Dedifferentiated amniotic fluid mesenchymal stem cell (primary cell): ENCODE results near the gene RSU1.
A peak's percentile ranks its signal among the peaks of the same experiment; 100 is the strongest.
"Not testable (repeated sequence)": the region's sequence is repeated elsewhere in the genome, so short reads cannot be mapped to it uniquely, and the experiment has no call there.

Experiments
- DNase-seq: peaks from one replicate; pipeline ENCODE4 v3.0.0-alpha.2; 2016; ENCODE audit errors: extremely low spot score

RSU1 gene

DNA sequence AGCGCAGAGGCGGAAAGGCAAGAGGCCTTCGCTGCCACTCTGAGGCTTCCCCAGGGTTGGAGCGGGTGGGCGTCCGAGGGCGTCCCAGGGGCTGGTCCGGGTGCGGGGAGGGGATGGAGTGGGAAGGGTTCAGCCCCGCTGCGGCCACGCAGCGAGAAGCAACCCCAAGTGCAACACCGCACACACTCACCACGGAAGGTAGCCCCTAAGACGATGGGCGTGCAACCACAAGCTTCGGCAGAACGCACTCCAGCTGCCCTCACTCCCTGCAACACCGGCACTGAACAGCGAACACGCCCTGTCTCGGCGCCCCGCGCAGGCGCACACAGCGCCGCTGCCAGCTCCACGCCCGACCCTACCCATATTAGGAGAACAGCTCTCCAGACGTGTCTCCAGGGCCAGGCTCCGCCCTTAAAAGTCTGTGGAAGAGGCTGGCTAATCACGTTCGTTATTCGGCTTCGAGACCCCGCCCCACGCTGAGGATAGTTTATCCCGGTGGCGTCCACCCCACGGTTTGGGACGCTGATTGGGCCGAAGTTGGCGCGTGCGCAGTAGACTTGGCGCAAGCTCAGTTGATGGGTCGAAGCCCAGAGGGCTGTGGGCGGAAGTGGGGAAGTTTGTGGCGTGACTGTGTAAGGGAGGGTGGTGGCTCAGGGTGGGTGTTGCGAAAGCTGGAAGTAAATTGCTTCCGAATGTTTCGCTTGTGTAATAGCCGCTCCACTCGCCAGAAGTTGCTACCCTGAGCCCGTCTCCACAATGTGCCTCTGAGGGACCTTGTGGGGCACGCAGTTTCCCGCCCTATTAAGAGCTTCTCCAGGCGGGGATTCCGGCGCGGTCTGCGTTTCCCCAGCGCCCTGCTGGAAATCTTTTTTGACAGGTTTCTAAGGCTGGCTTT, at the start of gene RSU1:
Gene RSU1 (minus strand): TSS at position 300 of the 895 bp plus-strand sequence. CDS start 343 bp downstream, outside the sequence.
- DNase-seq: peak; percentile 100

DNA sequence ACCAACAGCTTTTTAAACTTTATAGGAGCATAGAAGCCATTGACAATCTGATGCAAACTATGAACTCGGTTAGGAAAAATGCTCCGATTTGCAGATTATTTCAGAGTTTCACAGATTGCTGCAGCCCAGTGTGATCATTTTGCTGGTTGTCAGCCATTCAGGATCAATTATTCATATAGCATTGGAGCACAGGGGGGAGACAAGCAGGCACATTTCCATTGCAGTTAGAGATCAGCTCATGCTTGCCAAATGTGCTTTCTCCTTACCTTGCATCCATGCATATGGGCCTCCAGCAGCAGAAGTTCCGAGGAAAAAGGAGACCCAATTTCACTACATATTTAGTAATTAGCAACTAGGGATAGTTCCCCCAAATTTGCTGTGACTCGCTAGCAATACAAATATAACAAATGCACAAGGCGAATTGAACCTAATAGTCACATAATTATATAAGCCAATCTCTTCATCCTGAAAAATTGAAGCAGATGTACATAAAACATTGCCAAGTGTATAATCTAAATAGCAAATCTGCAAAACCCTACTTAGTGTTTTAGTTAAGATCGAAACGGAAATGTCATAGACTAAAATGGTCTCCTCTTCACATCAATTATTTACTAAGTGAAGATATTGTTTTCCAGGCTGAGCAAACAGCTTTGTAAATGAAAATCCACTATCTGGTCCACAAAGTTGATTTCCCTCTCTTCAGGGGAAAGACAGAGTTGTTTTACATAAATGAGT, 49.5 kb upstream of the RSU1 start:
- no peak for DNase-seq

DNA sequence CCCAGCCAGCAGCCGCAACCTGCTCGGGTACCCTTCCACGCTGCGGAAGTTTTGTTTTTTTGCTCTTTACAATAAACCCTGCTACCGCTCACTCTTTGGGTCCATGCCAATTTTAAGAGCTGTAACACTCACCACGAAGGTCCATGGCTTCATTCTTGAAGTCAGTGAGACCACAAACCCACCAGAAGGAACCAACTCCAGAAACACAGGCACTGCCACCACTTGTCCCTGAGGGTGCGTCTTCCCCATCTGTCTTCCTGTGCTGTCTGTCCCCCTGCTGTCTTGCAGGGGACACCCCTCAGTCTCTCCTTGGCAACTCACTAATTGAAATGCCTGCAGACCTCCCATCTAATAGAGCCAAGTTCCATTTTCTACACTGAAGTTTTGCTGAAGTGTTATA, 48.5 kb upstream of the RSU1 start:
- DNase-seq: no peak

DNA sequence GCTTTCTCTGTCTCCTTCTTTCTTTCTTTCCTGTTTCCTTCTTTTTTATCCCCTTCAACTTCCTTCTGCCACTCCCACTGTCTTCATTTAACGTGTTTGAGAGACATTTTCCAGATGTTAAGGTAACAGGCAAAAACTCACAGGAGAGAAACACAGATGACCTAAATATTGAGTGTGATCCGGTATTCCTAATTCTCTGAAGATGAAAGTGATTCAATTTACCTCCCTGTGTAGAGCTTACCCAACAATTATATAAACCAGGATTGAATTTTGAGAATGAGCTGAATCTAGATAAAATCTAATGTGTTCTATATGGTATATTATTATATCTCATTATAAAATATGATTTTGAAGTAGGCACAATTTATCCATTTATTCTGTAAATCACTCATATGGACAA, 46.5 kb upstream of the RSU1 start:
- DNase-seq: no peak

DNA sequence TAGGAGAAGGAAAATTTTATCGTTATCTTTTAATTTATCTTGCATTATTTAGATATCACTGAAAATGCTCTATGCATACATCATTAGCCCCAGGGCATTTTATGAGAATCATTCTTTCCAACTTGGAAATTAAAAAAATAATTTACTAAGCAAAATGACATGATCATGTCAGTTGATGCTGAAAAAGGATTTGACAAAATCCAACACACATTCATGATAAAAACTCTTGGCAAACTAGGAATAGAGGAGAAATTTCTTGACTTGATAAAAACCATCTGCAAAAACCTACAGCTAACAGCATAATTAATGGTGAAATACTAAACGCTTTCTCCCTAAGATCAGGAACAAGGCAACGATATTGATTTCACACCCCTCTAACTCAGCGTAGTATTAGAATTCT, 40.2 kb upstream of the RSU1 start:
- no peak for DNase-seq

DNA sequence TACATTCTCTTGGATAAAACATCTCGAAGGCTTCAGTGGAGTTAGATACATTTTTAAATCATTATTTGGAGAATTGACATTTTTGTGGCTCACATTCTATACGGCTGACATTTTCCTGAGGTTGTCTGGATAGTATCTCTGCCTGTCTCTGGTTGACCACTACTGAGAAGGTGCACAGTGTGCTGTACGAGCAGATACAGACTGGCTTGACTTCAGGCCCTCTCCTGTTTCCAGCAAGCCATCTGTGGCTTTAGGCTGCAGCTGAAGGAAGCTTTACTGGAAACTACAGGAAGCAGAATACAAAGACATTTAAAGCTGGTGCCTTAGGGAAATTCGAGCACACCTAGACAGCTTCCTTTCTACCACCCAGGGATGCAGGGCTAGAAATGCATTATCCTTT, 39.3 kb upstream of the RSU1 start:
- peak; percentile 44 for DNase-seq

DNA sequence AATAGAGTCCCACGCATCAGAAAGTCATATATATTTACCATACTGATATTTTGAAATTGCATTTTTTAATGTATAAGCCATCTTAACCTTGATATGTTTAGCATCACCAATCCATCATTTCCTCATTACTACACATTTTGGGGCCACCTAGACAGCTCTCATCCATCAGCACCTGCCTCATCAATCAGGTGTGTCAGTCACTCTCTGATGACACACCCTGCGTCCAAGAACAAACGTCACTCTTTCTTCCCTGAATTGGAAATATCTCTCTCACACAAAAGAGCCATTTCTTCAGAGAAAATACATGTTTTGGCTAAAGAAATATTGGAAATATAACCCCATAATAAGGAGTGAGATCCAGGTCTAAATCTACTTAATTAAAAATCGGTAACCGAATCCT, 38.9 kb upstream of the RSU1 start:
- no peak for DNase-seq

DNA sequence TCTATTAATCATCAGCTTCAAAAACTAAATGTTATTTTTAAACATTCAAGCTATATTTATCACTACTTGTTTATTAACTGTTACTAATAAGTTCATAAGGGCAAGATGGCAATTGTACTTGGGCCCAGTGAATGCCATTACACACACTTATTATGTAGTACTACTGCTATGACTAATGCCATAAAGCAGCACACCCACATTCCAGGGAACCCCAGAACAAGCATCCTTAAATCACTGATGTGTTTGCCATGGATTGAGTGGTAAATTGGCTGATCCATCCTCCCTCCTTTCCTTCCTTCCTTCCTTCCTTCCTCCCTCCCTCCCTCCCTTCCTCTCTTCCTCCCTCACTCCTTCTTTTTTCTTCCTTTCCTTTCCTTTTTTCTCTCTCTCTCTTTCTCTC, 37.4 kb upstream of the RSU1 start:
- DNase-seq: no peak

DNA sequence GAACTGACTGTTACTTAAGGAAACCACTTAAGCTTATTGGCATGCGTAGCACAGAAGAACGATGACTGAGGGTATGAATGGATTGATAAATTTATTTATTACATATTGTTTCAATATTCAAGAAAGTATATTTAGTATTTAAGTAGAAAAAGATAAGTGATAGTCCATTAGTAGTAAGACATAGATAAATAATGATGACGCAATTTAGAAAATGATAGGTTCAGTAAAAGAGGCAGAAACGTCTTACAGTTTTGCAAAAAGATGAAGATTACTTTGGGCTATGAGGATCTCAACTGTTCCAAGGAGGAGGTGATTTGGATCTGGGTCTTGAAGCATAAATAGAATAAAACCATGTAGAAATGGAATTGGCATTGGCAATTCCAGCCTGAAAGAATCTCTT, 36.6 kb upstream of the RSU1 start:
- no peak for DNase-seq

DNA sequence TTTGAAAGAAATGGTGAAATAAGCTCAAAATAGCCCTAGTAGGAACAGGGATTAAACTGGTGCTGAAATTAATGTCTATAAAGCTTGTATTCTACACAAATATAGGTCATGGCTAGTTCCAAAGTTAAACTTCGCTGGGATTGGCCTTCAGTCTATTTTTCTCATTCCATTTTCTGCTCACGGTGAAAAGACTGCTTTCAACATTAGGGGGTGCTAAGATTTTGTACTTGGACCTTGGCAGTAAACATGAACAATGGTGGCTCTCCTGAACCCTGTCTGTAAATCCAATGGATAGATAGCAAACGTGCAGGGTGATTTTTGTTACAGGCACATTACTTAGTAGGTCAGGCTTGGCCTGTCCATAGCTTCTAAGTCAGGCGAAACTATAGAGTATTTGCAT, 36.0 kb upstream of the RSU1 start:
- DNase-seq: peak; percentile 55

DNA sequence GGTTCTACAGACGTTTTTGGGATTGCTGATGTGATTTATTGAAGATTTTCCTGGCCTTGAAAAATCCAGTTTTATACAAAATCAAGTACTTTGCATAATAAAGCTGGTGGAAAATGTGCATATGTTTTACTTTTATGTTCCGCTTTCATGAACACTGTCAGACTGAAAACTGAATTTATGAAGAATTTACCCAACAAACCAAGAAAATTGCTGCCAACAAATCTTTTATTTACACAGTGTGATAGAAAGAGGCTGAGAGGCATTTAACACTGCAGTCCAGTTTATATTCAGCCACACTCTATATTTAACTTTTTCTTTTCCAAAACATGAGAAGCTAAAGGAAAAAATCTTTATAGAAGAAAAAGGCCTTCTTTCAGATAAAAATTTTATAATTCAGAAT, 35.4 kb upstream of the RSU1 start:
- no peak for DNase-seq

DNA sequence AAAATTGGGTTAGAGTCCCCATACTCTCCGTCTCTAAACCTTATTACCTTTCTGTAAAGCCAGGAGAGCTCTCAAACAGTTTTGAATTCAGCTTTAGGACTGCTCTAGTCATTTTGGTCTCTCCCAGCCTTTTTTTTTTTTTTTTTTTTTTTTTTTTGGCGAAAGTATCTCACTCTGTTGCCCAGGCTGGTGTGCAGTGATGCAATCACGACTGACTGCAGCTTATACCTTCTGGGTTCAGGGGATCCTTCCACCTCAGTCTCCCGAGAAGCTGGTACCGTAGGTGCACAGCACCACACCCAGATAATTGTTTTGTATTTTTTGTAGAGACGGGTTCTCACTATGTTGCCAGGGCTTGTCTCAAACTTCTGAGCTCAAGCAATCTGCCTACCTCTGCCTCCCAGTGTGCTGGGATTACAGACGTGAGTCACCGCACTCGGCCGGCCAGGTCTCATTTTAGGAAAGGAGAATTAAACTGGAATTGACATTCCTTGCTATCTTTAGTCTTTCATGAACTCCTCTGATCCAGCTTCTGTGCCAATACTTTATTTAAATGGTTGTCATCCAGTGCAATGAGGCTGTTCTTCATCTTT, 31.4 kb upstream of the RSU1 start:
- no peak for DNase-seq

DNA sequence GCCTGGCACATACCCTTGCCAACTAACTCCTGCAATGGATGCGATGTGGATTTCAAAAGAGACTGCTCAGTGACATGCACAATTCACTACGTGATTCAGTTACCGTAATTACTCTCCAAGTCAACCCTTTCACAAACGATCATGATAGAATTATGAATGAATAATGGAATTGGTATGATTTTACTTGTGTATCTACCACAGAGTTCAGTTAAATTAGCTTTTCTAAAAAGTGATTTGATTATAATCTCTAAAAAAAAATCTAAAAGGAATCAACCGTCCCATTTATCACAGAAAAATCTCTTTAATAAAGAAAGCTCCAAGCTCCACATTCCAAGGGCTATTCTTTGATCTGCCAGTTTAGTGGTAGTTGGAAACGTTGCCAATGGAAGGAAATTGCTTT, 30.4 kb upstream of the RSU1 start:
- no peak for DNase-seq

DNA sequence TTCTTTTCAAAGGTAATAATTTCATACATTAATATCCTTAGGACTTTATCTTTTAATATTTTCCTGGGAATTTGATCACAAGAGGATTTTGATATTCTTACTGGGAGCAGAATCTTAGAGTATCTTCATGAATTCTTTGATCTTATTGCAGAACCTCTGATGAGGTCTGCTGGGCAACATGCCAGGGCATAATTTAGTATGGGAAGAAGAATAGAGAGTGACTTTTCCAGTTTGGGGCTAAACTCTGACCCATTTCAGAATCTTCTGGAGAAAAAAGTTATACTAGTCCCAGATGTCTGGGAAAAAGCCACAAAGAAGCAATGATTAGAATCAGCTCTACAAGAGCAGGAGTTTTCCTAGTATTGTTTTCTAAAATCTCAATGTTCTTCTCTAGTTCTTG, 28.0 kb upstream of the RSU1 start:
- no peak for DNase-seq

DNA sequence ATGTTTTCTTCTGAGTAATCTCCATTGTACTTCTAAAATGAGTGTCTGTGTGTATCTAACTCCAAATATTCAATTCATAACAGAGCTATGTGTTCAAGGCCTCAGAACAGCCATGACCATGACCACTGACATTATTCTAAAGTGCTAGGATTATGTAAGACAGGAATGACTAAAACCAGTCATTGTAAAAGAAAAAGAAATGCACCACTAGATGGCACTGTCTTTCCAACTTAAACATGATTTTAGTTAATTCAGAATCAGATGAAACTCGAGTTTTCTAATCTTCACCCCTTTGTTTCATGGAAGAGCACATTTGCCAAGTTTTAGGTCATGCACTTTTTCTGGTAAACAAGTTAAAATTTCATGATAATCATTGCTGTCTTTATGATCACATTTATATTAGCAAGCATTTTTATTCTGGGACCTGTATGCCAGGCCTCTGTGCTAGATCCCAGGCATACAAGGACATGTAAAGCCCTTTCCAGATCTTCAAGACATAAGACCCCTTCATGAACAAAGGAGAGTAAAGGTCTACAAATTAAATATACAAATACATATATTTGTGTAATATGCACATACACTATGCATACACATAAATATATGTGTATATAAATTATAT, 26.1 kb upstream of the RSU1 start:
- DNase-seq: peak; percentile 94

DNA sequence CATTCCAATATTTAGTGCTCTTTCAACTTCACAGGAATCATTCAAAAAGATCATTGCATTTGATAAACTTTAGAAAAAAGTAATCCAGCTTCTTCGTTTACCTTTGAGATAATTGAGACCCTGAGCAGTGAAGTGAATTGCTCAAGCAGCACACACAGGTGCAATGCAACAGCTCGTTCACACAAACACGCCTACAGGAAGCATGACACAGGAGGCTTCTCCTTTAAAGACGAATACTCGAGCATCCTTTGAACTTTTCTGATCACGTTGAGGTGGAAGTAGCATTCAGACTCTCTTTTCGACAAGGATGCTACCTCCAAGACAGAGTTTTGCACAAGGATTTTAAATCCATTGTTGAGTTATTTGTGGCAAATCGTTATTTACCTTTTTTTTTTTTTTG, 18.0 kb upstream of the RSU1 start:
- no peak for DNase-seq

DNA sequence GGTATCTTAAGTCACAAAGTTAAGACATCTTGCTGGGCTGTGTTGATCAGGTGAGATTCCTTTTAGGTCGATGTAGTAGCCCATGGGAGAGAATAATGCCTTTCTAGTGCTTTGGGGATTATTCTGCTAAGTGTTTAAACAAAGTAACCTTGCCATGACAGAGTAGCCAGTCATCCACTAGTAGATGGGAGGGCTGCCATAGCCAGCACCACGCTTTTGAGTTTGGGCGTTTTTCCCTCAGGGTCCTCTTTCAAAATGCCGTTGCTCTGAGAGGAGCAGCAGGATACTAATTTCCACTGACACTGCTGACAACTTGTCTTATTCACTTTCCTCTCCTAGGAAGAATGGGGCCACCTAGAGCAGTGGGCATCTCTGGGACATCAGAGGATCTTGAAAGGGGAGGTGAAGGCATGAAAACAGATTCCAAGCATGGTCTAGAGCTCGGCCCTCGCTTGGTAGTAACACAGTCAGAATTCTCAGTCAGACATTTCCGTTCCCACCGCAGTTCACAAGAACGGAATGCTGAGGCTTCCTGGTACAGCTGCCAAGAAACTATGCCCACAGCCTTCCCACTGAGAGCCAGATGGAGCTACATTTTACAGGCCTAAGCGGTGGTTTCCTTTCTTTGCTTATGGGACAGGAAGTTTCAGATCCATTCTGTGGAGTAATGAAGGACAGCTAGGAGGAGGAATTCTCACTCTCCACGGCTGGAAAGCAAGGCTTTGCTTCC, 15.3 kb upstream of the RSU1 start:
- DNase-seq: peak; percentile 89

DNA sequence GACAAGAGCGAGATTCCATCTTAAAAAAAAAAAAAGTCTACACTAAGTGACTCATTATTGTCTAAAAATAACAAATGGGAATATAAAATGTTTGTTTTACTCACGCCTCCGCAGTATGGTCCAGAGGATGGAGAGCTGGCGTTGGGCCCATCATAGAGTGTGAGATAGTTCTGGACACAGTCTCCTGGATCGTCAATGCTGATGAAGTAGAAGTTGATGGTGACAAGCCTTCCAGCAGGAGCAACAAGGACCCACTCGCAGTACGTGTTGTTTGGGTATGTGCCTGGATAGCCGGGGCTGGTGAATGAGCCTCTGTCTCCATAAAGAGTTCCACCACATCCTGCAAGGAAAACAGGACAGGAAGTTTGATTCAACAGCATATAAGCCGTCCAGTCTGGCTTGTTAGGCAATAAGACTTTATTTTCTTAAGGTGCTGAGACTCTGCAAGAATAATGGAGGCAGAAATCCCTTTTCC, 11.5 kb upstream of the RSU1 start:
- peak; percentile 26 for DNase-seq

DNA sequence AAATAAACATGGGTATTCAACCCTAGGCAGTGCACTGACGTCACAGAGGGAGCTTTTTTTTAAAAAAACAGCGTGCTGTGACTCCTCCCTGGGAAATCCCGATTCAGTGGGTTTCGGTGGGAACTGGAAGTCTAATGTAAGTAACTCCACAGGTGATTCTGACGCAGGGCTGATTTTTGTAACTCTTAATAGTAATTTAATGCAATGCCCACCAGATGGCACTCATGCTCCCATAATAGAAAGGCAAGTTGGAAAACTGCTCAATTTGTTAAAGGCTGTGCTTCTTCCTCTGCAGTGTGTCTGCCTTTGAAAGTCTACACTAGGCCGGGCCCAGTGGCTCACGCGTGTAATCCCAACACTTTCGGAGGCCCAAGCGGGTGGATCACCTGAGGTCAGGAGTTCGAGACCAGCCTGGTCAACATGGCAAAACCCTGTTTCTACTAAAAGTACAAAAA, 10.9 kb upstream of the RSU1 start:
- peak; percentile 86 for DNase-seq

DNA sequence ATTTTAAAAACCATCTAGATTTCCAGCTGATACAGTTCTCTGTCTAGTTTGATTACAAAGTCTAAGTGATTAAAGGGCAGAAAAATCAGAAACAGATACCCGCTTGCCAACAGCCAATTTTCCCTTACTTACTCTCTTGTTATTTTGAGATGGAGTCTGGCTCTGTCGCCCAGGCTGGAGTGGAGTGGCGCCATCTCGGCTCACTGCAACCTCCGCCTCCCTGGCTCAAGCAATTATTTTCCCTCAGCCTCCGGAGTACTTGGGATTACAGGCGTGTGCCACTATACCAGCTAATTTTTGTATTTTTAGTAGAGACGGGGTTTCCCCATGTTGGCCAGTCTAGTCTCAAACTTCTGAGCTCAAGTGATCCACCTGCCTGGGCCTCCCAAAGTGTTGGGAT, 10.2 kb upstream of the RSU1 start:
- DNase-seq: not testable (repeated sequence)

DNA sequence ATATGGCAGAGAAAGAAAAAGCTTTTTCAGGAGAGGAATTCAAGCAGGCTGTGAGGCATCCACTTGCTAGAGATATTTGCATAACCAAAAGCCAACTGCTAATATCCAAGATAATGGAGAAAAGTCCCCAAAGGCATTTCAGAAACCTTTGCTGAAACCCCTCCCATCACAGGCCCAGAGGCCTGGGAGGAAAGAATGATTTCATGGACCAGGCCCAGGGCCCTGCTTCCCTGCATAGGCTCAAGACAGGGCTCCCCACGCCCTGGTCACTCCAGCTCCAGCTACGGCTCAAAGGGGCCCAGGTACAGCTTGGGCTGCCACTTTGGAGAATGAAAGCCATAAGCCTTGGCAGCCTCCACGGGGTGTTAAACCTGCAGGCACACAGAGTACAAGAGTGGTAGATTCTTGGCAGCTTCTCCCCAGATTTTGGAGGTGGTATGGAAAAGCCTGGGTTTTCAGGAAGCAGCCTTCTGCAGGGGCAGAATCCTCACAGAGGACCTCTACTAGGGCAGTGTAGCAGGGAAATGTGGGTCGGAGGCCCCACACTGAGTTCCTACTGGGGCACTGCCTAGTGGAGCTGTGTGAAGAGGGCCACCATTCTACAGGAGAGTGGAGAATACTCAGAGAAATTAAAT, 5.6 kb upstream of the RSU1 start:
- no peak for DNase-seq
